Muscle of leg (tissue), 11 donors: Measurements from ENCODE around the gene ADAMTS14. TPM values are rescaled to one million over a fixed set of nuclear protein-coding genes. Genes with fewer than 3 reads are reported as not detected.

Experiments used
- DNase-seq: peaks from one replicate; pipeline ENCODE4 v3.0.0; 2013
- H3K27ac ChIP-seq: one replicate; pipeline ENCODE4 v1.5.1; 2013; ENCODE audit warnings: mild to moderate bottlenecking, low read length, control low read depth
- H3K27me3 ChIP-seq: one replicate; pipeline ENCODE4 v1.6.1; 2013; ENCODE audit warnings: low read length; ENCODE audit not compliant: control insufficient read depth, insufficient read depth
- H3K36me3 ChIP-seq: one replicate; pipeline ENCODE4 v1.6.1; 2013; ENCODE audit warnings: low read length; ENCODE audit not compliant: control insufficient read depth, insufficient read depth
- H3K4me1 ChIP-seq: one replicate; pipeline ENCODE4 v1.6.1; 2013; ENCODE audit warnings: low read length; ENCODE audit not compliant: control insufficient read depth, insufficient read depth
- H3K4me3 ChIP-seq: one replicate; pipeline ENCODE4 v1.5.1; 2013; ENCODE audit warnings: low read length, control low read depth
- H3K9me3 ChIP-seq: replicated peaks from 2 replicates; pipeline ENCODE4 v1.6.1; 2013; ENCODE audit warnings: low read depth, low read length; ENCODE audit not compliant: control insufficient read depth
- WGBS: methylation state at CpG from one replicate; pipeline ENCODE4 v1.1.5; 2013; ENCODE audit warnings: missing lambda C conversion rate; ENCODE audit not compliant: insufficient coverage; 5-methylcytosine and 5-hydroxymethylcytosine counted together
- polyA plus RNA-seq, 8 donors: library from polyadenylated mRNA; unstranded; fragments of 120-200 nt; gene quantifications; one replicate each; pipeline versions ENCODE4 v1.2.1 to v1.2.3, GENCODE V29; 2013; ENCODE audit warnings: inconsistent platforms in 1 of 8, low replicate concordance in 1 of 8; ENCODE audit not compliant: insufficient read length in 8 of 8, insufficient read depth in 1 of 8
- total RNA-seq: library from RNA; stranded (reverse); fragments of 120-200 nt; gene quantifications from one replicate; pipeline ENCODE4 v1.2.4, GENCODE V29; 2013

Gene ADAMTS14
- total and polyA plus RNA-seq, 9 donors: 12.5 to 30.0 (median 20.0) TPM

- H3K36me3 ChIP-seq: no peaks in the 10 kb centered on the region
- WGBS: 74% methylated on average over 7 of the region's 11 CpGs
- no peak overlapping the region for H3K27ac ChIP-seq
- H3K27me3 ChIP-seq: no peaks in the 10 kb centered on the region
- H3K9me3 ChIP-seq: no peaks in the 10 kb centered on the region
- H3K4me3 ChIP-seq: no peak overlapping the region
- peaks cover 27% of the 10 kb centered on the region for H3K4me1 ChIP-seq
- DNase-seq: no peak
Measured at GRCh38 chr10:70776455-70777005, 104.2 kb downstream of the ADAMTS14 start.

- Histone ChIP-seq H3K27me3 (no peaks in the 10 kb centered on the region), H3K4me3 (no peak overlapping the region), H3K36me3 (no peaks in the 10 kb centered on the region), H3K27ac (no peak overlapping the region), H3K4me1 (peaks cover 32% of the 10 kb centered on the region), H3K9me3 (no peaks in the 10 kb centered on the region)
- DNase-seq: no peak
- WGBS: 84% methylated on average over 10 of the region's 18 CpGs
Measured at GRCh38 chr10:70777063-70777875, 105.0 kb downstream of the ADAMTS14 start.

DNA sequence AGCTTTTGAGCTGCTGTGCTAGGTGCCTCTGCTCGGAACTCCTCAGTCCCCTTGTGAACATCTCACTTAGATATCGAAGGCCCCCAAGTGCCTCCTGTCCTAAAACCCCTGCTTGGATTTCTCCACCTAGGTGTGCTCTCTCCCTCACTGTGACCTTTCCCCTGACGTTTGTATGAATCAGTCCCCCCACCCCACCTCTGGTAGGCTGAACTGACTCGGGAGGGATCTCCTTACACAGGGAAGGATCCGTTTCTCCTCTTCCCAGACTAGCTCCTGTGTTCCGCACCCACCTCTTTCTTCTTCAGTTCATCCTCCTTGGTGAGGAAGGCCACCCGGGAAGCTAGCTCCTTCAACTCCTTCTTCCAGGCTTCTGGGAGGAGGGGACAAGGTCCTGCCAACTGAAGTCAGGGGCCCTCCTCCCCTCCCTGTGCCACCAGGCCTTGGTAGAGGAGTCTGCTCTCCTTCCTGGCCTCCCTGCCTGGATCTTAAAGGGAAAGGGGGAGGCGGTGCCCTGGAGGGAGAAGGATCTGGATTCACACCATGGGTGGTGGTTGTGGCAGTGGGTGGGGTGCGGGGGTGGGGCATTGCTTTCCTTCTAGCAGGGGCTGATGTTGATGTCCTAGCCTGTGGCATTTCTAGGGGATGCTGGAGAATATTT, 106.1 kb downstream of the ADAMTS14 start:
- H3K36me3 ChIP-seq: no peaks in the 10 kb centered on the region
- no peaks in the 10 kb centered on the region for H3K27me3 ChIP-seq
- no peaks in the 10 kb centered on the region for H3K9me3 ChIP-seq
- H3K4me3 ChIP-seq: no peak overlapping the region
- WGBS: 56% methylated on average over 3 of the region's 9 CpGs
- DNase-seq: no peak
- H3K4me1 ChIP-seq: peaks cover 41% of the 10 kb centered on the region
- no peak overlapping the region for H3K27ac ChIP-seq

DNA sequence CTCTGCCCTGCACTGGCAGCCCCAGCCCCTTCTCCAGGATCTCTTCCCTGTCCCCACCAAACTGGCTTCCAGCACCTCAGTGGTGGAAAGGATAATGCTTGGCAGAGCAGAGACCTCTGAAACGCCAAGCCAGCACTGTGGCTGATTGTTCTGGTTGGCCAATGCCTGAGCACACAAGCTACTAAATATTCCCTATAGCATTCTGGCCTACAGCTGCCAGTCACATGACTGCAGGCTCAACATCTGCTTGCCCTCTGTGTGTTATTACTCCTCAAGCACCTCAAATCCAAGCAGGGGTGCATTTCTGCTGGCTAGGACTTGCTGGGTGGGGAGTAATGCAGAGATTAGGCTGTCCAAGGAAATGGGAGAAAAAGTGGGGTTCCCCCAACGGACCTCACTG, 106.8 kb downstream of the ADAMTS14 start:
- H3K4me3 ChIP-seq: no peak overlapping the region
- no peak overlapping the region for H3K27ac ChIP-seq
- no peaks in the 10 kb centered on the region for H3K9me3 ChIP-seq
- no peaks in the 10 kb centered on the region for H3K36me3 ChIP-seq
- 46% methylated on average over 2 of the region's 2 CpGs for WGBS
- H3K27me3 ChIP-seq: no peaks in the 10 kb centered on the region
- peak; percentile 48 for DNase-seq
- H3K4me1 ChIP-seq: peaks cover 41% of the 10 kb centered on the region

DNA sequence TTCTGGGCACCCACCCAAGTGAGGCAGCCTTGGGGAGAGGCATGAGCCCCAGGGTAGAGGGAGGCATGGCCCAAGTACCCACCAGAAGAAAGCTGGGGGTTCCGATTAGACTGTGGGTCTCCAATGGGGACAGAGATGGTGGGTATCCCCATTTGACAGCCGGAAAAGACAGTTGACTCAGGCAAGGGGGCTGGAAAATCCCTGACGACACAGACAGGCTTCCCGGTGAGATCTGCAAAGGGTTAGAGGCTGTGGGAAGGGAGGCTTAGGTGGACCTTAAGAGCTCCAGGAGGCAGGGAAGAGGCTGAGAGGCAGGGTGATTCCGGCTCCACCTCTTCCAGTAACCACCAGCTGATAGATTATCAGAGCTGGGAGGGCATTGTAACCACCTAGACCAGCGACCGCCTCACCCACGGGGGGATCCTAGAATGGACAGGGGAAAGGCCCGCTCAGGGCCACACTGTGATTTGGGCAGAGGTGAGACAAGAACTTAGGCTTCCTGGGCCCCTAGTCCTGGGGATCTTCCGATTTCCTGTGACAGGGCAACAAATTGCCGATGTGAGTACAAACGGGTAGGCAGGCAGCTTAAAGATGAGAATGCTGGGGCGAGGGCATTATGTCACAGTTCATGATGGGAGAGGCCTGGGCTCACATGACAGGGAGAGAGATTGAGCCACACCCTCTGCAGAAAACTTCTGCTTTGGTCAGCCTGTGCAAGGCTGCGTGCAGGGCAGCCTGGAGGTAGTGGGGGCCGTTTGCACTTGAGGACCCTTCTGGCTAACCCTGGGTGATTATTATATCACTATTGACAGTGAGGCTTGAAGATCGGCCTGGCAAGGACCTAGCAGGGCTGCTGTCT, 107.4 kb downstream of the ADAMTS14 start:
- peak; percentile 40 for DNase-seq
- Histone ChIP-seq H3K36me3 (no peaks in the 10 kb centered on the region), H3K27ac (peak overlapping the region; percentile 7), H3K4me3 (no peak overlapping the region), H3K4me1 (peaks cover 41% of the 10 kb centered on the region), H3K9me3 (no peaks in the 10 kb centered on the region), H3K27me3 (no peaks in the 10 kb centered on the region)
- WGBS: 83% methylated on average over 10 of the region's 16 CpGs

GRCh38 chr10:70780370-70780760, 108.1 kb downstream of the ADAMTS14 start:
- no peaks in the 10 kb centered on the region for H3K9me3 ChIP-seq
- 89% methylated on average over 9 of the region's 9 CpGs for WGBS
- H3K4me1 ChIP-seq: peaks cover 37% of the 10 kb centered on the region
- no peak overlapping the region for H3K4me3 ChIP-seq
- H3K27ac ChIP-seq: no peak overlapping the region
- DNase-seq: no peak
- no peaks in the 10 kb centered on the region for H3K27me3 ChIP-seq
- no peaks in the 10 kb centered on the region for H3K36me3 ChIP-seq

DNA sequence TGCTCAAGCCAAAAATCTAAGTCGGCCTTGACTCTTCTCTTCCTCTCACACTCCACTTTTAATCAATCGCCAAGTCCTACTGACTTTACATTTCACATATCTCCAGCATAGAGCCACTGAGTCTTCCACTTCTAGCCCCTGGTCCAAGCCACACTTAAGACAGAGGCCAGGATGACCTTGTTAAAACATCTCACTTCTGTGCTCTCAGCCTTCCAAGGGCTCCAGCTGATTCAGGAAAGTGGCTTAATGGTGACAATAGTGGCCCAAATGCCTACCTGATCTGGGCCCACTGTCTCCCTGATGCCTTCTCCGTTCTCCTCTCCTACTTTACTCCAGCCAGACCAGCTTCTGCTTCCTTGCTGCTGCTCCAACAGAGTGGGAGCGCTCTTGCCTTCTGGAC, 108.5 kb downstream of the ADAMTS14 start:
- WGBS: 91% methylated on average over 4 of the region's 4 CpGs
- Histone ChIP-seq H3K9me3 (no peaks in the 10 kb centered on the region), H3K27ac (no peak overlapping the region), H3K27me3 (no peaks in the 10 kb centered on the region), H3K36me3 (no peaks in the 10 kb centered on the region), H3K4me3 (no peak overlapping the region), H3K4me1 (peaks cover 35% of the 10 kb centered on the region)
- DNase-seq: no peak

DNA sequence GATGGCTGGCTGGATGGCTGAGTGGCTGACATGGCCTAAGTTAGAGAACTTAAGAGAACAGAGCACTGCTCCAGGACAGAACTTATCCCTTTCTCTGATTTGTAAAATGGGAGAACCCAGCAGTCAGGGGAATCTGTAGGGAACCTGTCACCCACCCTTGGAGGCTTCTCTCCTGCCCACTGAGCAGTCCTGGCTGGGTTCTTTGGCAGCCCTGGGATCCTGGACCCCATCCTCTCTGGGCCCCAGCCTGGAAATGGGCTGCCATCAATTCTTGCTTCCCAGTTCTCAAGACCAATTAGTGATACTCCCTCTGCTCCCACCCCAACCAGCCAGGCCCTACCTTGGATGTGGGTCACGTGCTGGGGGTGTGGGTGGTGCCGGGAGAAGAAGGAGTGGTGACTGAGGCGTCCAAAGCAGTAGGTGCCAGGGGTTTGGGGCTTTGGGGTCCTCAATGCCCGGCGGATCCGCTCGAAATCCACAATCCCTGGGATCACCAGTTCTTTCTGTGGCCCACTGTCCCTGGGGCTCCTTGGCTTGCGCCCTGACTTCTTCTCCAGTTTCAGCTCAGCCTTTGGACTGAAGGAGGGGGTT, 109.2 kb downstream of the ADAMTS14 start:
- no peak for DNase-seq
- Histone ChIP-seq H3K4me1 (peaks cover 33% of the 10 kb centered on the region), H3K36me3 (no peaks in the 10 kb centered on the region), H3K27me3 (no peaks in the 10 kb centered on the region), H3K9me3 (no peaks in the 10 kb centered on the region), H3K4me3 (no peak overlapping the region), H3K27ac (no peak overlapping the region)
- WGBS: 96% methylated on average over 6 of the region's 8 CpGs

- H3K36me3 ChIP-seq: no peaks in the 10 kb centered on the region
- H3K4me3 ChIP-seq: no peak overlapping the region
- no peak overlapping the region for H3K27ac ChIP-seq
- H3K9me3 ChIP-seq: no peaks in the 10 kb centered on the region
- WGBS: 0% methylated on average over 1 of the region's 4 CpGs
- peak; percentile 69 for DNase-seq
- no peaks in the 10 kb centered on the region for H3K27me3 ChIP-seq
- H3K4me1 ChIP-seq: peaks cover 33% of the 10 kb centered on the region
Measured at GRCh38 chr10:70782086-70782745, 109.9 kb downstream of the ADAMTS14 start.
